Measurements from ENCODE around the gene CWF19L2.

Gene CWF19L2

GRCh38 chr11:107307991-107308390, 149.6 kb downstream of the CWF19L2 start:
- no peak overlapping the region for H3K9ac ChIP-seq (ENCODE audit: low read length)
- peaks cover 3% of the 10 kb centered on the region; the same call in 1 of the 2 replicates for H3K36me3 ChIP-seq (ENCODE audit: control insufficient read depth, insufficient read depth, low read length)
- no peaks in the 10 kb centered on the region for H3K4me1 ChIP-seq (ENCODE audit: control insufficient read depth, insufficient read depth, low read length)
- H3K9me3 ChIP-seq (ENCODE audit: control insufficient read depth, insufficient read depth, low read depth, low read length), result no peaks in the 10 kb centered on the region
- no peak overlapping the region for H3K4me3 ChIP-seq (ENCODE audit: low read depth, low read length)
- H3K27ac ChIP-seq (ENCODE audit: low read depth, low read length), result no peak overlapping the region
- no peaks in the 10 kb centered on the region for H3K27me3 ChIP-seq (ENCODE audit: control insufficient read depth, insufficient read depth, low read length)

GRCh38 chr11:107301878-107302277, 155.7 kb downstream of the CWF19L2 start:
- H3K9me3 ChIP-seq (ENCODE audit: control insufficient read depth, insufficient read depth, low read depth, low read length), result no peaks in the 10 kb centered on the region
- H3K4me1 ChIP-seq (ENCODE audit: control insufficient read depth, insufficient read depth, low read length), result no peaks in the 10 kb centered on the region
- no peak overlapping the region for H3K4me3 ChIP-seq (ENCODE audit: low read depth, low read length)
- H3K9ac ChIP-seq (ENCODE audit: low read length), result no peak overlapping the region
- H3K36me3 ChIP-seq (ENCODE audit: control insufficient read depth, insufficient read depth, low read length), result peaks cover 3% of the 10 kb centered on the region; the same call in 1 of the 2 replicates
- no peak overlapping the region for H3K27ac ChIP-seq (ENCODE audit: low read depth, low read length)
- no peaks in the 10 kb centered on the region for H3K27me3 ChIP-seq (ENCODE audit: control insufficient read depth, insufficient read depth, low read length)

DNA sequence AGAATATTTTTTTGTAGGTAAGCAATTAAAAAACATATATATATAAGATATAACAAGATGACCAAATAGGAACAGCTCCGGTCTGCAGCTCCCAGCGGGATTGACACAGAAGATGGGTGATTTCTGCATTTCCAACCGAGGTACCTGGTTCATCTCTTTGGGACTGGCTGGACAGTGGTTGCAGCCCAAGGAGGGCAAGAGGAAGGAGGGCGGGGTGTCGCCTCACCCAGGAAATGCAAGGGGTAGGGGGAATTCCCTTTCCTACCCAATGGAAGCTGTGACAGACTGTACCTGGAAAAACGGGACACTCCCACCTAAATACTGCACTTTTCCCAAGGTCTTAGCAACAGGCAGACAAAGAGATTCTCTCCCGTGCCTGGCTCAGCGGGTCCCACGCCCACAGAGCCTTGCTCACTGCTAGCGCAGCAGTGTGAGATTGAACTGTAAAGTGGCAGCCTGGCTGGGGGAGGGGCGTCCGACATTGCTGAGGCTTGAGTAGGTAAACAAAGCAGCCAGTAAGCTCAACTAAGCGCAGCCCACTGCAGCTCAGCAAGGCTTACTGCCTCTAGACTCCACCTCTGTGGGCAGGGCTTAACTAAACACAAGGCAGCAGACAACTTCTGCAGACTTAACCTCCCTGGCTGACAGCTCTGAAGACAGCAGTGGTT, 163.8 kb downstream of the CWF19L2 start:
- no peaks in the 10 kb centered on the region for H3K9me3 ChIP-seq (ENCODE audit: control insufficient read depth, insufficient read depth, low read depth, low read length)
- H3K4me3 ChIP-seq (ENCODE audit: low read depth, low read length), result peak overlapping the region; percentile 53; the same call in 1 of the 2 replicates
- peak overlapping the region; percentile 47; the same call in 1 of the 2 replicates for H3K27ac ChIP-seq (ENCODE audit: low read depth, low read length)
- H3K27me3 ChIP-seq (ENCODE audit: control insufficient read depth, insufficient read depth, low read length), result no peaks in the 10 kb centered on the region
- H3K36me3 ChIP-seq (ENCODE audit: control insufficient read depth, insufficient read depth, low read length), result no peaks in the 10 kb centered on the region
- H3K9ac ChIP-seq (ENCODE audit: low read length), result peak overlapping the region; percentile 56
- peaks cover 3% of the 10 kb centered on the region; the same call in 1 of the 2 replicates for H3K4me1 ChIP-seq (ENCODE audit: control insufficient read depth, insufficient read depth, low read length)

- H3K9me3 ChIP-seq (ENCODE audit: control insufficient read depth, insufficient read depth, low read depth, low read length), result no peaks in the 10 kb centered on the region
- H3K4me3 ChIP-seq (ENCODE audit: low read depth, low read length), result no peak overlapping the region
- no peaks in the 10 kb centered on the region for H3K36me3 ChIP-seq (ENCODE audit: control insufficient read depth, insufficient read depth, low read length)
- no peak overlapping the region for H3K27ac ChIP-seq (ENCODE audit: low read depth, low read length)
- no peaks in the 10 kb centered on the region for H3K27me3 ChIP-seq (ENCODE audit: control insufficient read depth, insufficient read depth, low read length)
- H3K9ac ChIP-seq (ENCODE audit: low read length), result no peak overlapping the region
- no peaks in the 10 kb centered on the region for H3K4me1 ChIP-seq (ENCODE audit: control insufficient read depth, insufficient read depth, low read length)
Observed at GRCh38 chr11:107282195-107282594, 175.4 kb downstream of the CWF19L2 start.

Measured in HUES6 (cell line).